ENCODE measurements around the gene NLRP12.

DNA sequence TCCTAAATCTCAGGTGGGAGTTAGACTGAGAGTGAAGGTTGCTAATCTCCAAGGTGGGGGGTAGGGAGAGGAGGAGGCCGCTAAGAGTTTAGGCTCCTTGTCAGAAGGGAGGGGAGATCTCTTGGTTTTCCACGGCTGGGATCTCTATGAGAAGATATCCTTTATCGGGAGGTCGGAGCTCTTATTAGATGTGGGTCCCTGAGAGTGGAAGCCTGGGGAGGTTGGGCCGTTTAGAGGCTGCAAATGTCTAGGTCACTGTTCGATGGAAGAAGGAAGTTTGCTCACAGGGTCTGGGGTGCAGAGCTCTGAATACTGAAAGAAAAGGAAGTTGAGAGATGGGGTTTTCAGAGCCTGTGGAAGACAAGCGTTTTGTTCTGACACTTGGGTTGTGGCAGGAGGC, 47.3 kb upstream of the NLRP12 start:
- TF ChIP-seq POLR2A (IDR thresholded peaks at IDR 0.05; ENCODE audit: low read length) (no peak), GATA1 (IDR thresholded peaks at IDR 0.05; ENCODE audit: low read depth, low read length) (no peak)

All from erythroblast (primary cell).